ENCODE results near the gene FAM135A. TPM values are rescaled to one million over a fixed set of nuclear protein-coding genes. Genes with fewer than 3 reads are reported as not detected.

Gene FAM135A
- total RNA-seq, 1 experiment from 2014 or later: 31.5 TPM

- H3K36me3 ChIP-seq (ENCODE audit: control insufficient read depth, insufficient read depth, low read length): no peaks in the 10 kb centered on the region; the same call in 1 of the 2 replicates
- intact Hi-C loops (cut with micrococcal nuclease; ENCODE audit: unreplicated experiment) (no loop called here), in situ Hi-C loops (cut with HindIII; ENCODE audit: low pct_unique_long_range_greater_than_20kb, low sequenced_read_pairs) (no loop called here)
- POLR2A ChIA-PET: interaction anchor here (0.7 kb wide), 1 partner anchor 331 kb away, joined by 3 read pairs; no protein-coding TSS in a partner anchor
- ATAC-seq: no peak
- no peaks in the 10 kb centered on the region; the same call in 1 of the 2 replicates for H3K27me3 ChIP-seq (ENCODE audit: control insufficient read depth, insufficient read depth, low read length)
- H3K9me3 ChIP-seq (ENCODE audit: control insufficient read depth, insufficient read depth, low read depth, low read length): no peaks in the 10 kb centered on the region
- H3K4me3 ChIP-seq (ENCODE audit: low read depth in 2 of 2, low read length in 2 of 2): no peak overlapping the region
- DNase-seq (ENCODE audit: low read depth, low spot score): no peak
- TF ChIP-seq POLR2AphosphoS5 (IDR thresholded peaks at IDR 0.05; ENCODE audit: low read depth, low read length): no peak
- TF ChIP-seq SIN3A (IDR thresholded peaks at IDR 0.05; ENCODE audit: borderline replicate concordance, insufficient read depth, low read depth, low read length): no peak
- TF ChIP-seq, protein P1, sequence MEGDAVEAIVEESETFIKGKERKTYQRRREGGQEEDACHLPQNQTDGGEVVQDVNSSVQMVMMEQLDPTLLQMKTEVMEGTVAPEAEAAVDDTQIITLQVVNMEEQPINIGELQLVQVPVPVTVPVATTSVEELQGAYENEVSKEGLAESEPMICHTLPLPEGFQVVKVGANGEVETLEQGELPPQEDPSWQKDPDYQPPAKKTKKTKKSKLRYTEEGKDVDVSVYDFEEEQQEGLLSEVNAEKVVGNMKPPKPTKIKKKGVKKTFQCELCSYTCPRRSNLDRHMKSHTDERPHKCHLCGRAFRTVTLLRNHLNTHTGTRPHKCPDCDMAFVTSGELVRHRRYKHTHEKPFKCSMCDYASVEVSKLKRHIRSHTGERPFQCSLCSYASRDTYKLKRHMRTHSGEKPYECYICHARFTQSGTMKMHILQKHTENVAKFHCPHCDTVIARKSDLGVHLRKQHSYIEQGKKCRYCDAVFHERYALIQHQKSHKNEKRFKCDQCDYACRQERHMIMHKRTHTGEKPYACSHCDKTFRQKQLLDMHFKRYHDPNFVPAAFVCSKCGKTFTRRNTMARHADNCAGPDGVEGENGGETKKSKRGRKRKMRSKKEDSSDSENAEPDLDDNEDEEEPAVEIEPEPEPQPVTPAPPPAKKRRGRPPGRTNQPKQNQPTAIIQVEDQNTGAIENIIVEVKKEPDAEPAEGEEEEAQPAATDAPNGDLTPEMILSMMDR (IDR thresholded peaks at IDR 0.05): no peak
- TF ChIP-seq REST (IDR thresholded peaks at IDR 0.05; ENCODE audit: insufficient read depth in 1 of 2, low read depth in 2 of 2, low read length in 1 of 2): no peak
- TF ChIP-seq TCF7L2 (IDR thresholded peaks at IDR 0.05; ENCODE audit: low read depth, low read length): no peak
- no peaks in the 10 kb centered on the region for H3K4me1 ChIP-seq (ENCODE audit: control insufficient read depth, insufficient read depth, low read length)
- no TSS peak for BruUV-seq (replicated peaks)
- CTCF ChIA-PET: no interaction called here
- H3K27ac ChIP-seq (ENCODE audit: low read length): no peak overlapping the region
These were observed 4.1 kb upstream of the FAM135A start for GRCh38 chr6:70409216-70409615.

- in situ Hi-C loops (cut with HindIII; ENCODE audit: low pct_unique_long_range_greater_than_20kb, low sequenced_read_pairs) (no loop called here), intact Hi-C loops (cut with micrococcal nuclease; ENCODE audit: unreplicated experiment) (loop anchor here (10.0 kb wide), 1 partner anchor 273 kb away; no protein-coding TSS in a partner anchor)
- Histone ChIP-seq H3K4me3 (ENCODE audit: low read depth in 2 of 2, low read length in 2 of 2) (no peak overlapping the region), H3K27me3 (ENCODE audit: control insufficient read depth, insufficient read depth, low read length) (no peaks in the 10 kb centered on the region), H3K9me3 (ENCODE audit: control insufficient read depth, insufficient read depth, low read depth, low read length) (no peaks in the 10 kb centered on the region), H3K27ac (ENCODE audit: low read length) (no peak overlapping the region), H3K36me3 (ENCODE audit: control insufficient read depth, insufficient read depth, low read length) (peaks cover 2% of the 10 kb centered on the region), H3K4me1 (ENCODE audit: control insufficient read depth, insufficient read depth, low read length) (peaks cover 5% of the 10 kb centered on the region; the same call in 1 of the 2 replicates)
- BruUV-seq (replicated peaks): no TSS peak
- ATAC-seq: no peak
- no peak for TF ChIP-seq REST (IDR thresholded peaks at IDR 0.05; ENCODE audit: insufficient read depth in 1 of 2, low read depth in 2 of 2, low read length in 1 of 2)
- TF ChIP-seq POLR2AphosphoS5 (IDR thresholded peaks at IDR 0.05; ENCODE audit: low read depth, low read length): no peak
- CTCF ChIA-PET: no interaction called here
- no peak for DNase-seq (ENCODE audit: low read depth, low spot score)
- POLR2A ChIA-PET: no interaction called here
These were observed 1.6 kb upstream of the FAM135A start for GRCh38 chr6:70411542-70412251.

All from Panc1 (cell line).